SHP77 (cell line): ENCODE results near the gene CHAF1B.
A peak's percentile ranks its signal among the peaks of the same experiment; 100 is the strongest.
"Not testable (repeated sequence)": the region's sequence is repeated elsewhere in the genome, so short reads cannot be mapped to it uniquely, and the experiment has no call there.

Source experiments
- DNase-seq, 2 experiments: peaks; one replicate each; lab custom pipeline; 2025; lab: John Stamatoyannopoulos, UW

CHAF1B gene

GRCh38 chr21:36388835-36389234 is 3.6 kb downstream of the CHAF1B start:
- no peak for DNase-seq

GRCh38 chr21:36391649-36392048 is 6.5 kb downstream of the CHAF1B start:
- not testable (repeated sequence) for DNase-seq

- DNase-seq: no peak
Measured at GRCh38 chr21:36395353-36396111, 10.3 kb downstream of the CHAF1B start.

- no peak for DNase-seq
Measured at GRCh38 chr21:36396325-36396724, 11.1 kb downstream of the CHAF1B start.

- DNase-seq: no peak
Measured at GRCh38 chr21:36396971-36397370, 11.8 kb downstream of the CHAF1B start.

- DNase-seq: no peak
Measured at GRCh38 chr21:36397606-36398005, 12.4 kb downstream of the CHAF1B start.

GRCh38 chr21:36399736-36400135 is 14.5 kb downstream of the CHAF1B start:
- DNase-seq: not testable (repeated sequence)

- DNase-seq: no peak
Measured at GRCh38 chr21:36400719-36401118, 15.5 kb downstream of the CHAF1B start.

- DNase-seq: no peak
Measured at GRCh38 chr21:36402339-36402738, 17.1 kb downstream of the CHAF1B start.

GRCh38 chr21:36403713-36404112 is 18.5 kb downstream of the CHAF1B start:
- DNase-seq: no peak

- no peak for DNase-seq
Measured at GRCh38 chr21:36408568-36408967, 23.4 kb downstream of the CHAF1B start.

- no peak for DNase-seq
Measured at GRCh38 chr21:36411301-36411700, 26.1 kb downstream of the CHAF1B start.

GRCh38 chr21:36412916-36413315 is 27.7 kb downstream of the CHAF1B start:
- no peak for DNase-seq

- no peak for DNase-seq
Measured at GRCh38 chr21:36415375-36415774, 30.2 kb downstream of the CHAF1B start.

GRCh38 chr21:36419241-36419640 is 34.0 kb downstream of the CHAF1B start:
- DNase-seq: no peak

- DNase-seq: peak; percentile 62 to 66
Measured at GRCh38 chr21:36419996-36420395, 34.8 kb downstream of the CHAF1B start.

- DNase-seq: no peak
Measured at GRCh38 chr21:36420571-36421339, 35.6 kb downstream of the CHAF1B start.

- DNase-seq: peak; percentile 34 to 41
Measured at GRCh38 chr21:36422279-36423098, 37.3 kb downstream of the CHAF1B start.

- DNase-seq: no peak
Measured at GRCh38 chr21:36423771-36424433, 38.7 kb downstream of the CHAF1B start.

GRCh38 chr21:36424592-36424991 is 39.4 kb downstream of the CHAF1B start:
- no peak for DNase-seq

GRCh38 chr21:36425286-36425685 is 40.1 kb downstream of the CHAF1B start:
- no peak for DNase-seq

- no peak for DNase-seq
Measured at GRCh38 chr21:36427502-36427901, 42.3 kb downstream of the CHAF1B start.
